Omental fat pad (tissue), 4 donors: ENCODE results near the gene C6. TPM values are rescaled to one million over a fixed set of nuclear protein-coding genes. Genes with fewer than 3 reads are reported as not detected.

Experiments used
- ATAC-seq: fragments of 150-250 bp; one replicate; pipeline ENCODE4 v1.9.1; 2016; ENCODE audit warnings: mild to moderate bottlenecking, moderate library complexity; ENCODE audit not compliant: low FRiP score
- DNase-seq: peaks from one replicate; pipeline ENCODE4 v3.0.0-alpha.2; 2019; ENCODE audit warnings: low spot score
- total RNA-seq, 4 donors: library from RNA; depleted of rRNA; stranded (reverse); fragments of >200 nt; gene quantifications; one replicate each; pipeline ENCODE4 v1.1.0, GENCODE V29; 2016
- TF ChIP-seq, protein P1 (sequence below), 3 donors: fragments of 450-650 bp; IDR thresholded peaks; one replicate each; pipeline ENCODE4 v1.5.1; 2016 to 2017; ENCODE audit warnings: antibody characterized with exemption in 3 of 3, mild to moderate bottlenecking in 3 of 3, moderate library complexity in 2 of 3

Gene C6
- total RNA-seq, 4 donors from 2014 or later, result 9.4 to 27.9 (median 15.4) TPM

GRCh38 chr5:41093803-41094202 lies 119.5 kb downstream of the C6 start:
- DNase-seq (no peak), ATAC-seq (no peak)
- TF ChIP-seq, protein P1, sequence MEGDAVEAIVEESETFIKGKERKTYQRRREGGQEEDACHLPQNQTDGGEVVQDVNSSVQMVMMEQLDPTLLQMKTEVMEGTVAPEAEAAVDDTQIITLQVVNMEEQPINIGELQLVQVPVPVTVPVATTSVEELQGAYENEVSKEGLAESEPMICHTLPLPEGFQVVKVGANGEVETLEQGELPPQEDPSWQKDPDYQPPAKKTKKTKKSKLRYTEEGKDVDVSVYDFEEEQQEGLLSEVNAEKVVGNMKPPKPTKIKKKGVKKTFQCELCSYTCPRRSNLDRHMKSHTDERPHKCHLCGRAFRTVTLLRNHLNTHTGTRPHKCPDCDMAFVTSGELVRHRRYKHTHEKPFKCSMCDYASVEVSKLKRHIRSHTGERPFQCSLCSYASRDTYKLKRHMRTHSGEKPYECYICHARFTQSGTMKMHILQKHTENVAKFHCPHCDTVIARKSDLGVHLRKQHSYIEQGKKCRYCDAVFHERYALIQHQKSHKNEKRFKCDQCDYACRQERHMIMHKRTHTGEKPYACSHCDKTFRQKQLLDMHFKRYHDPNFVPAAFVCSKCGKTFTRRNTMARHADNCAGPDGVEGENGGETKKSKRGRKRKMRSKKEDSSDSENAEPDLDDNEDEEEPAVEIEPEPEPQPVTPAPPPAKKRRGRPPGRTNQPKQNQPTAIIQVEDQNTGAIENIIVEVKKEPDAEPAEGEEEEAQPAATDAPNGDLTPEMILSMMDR (IDR thresholded peaks at IDR 0.05), result no peak

Other genes starting within 250 kb of the C6 start
- not detected for gene MROH2B, start 142.2 kb downstream of the C6 start, total RNA-seq